EH (cell line): Measurements from ENCODE around the gene ITLN2.
"Not testable (repeated sequence)": the region's sequence is repeated elsewhere in the genome, so short reads cannot be mapped to it uniquely, and the experiment has no call there.

ENCODE experiments used
- DNase-seq: peaks from one replicate; pipeline ENCODE4 v3.0.0-alpha.2; 2015; ENCODE audit warnings: low read depth

The ITLN2 gene

DNA sequence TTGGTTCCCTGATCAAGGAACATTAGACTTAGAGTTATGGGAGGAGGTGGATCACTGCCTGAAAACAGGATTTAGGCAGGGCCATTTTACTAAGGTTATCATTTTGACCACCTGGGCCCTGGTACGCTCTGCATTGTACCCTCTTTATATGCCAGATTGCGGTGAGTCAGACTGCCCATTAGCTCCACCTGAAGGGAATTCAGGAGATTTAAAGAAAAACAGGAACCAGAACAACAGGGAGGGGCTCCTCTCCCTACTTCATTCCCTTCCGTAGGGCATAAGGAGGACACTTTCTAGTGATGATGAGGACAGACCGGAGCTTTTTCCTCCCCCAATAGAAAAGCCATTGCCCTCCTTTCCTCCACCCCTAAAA lies 49.0 kb downstream of the ITLN2 start:
- no peak for DNase-seq

DNA sequence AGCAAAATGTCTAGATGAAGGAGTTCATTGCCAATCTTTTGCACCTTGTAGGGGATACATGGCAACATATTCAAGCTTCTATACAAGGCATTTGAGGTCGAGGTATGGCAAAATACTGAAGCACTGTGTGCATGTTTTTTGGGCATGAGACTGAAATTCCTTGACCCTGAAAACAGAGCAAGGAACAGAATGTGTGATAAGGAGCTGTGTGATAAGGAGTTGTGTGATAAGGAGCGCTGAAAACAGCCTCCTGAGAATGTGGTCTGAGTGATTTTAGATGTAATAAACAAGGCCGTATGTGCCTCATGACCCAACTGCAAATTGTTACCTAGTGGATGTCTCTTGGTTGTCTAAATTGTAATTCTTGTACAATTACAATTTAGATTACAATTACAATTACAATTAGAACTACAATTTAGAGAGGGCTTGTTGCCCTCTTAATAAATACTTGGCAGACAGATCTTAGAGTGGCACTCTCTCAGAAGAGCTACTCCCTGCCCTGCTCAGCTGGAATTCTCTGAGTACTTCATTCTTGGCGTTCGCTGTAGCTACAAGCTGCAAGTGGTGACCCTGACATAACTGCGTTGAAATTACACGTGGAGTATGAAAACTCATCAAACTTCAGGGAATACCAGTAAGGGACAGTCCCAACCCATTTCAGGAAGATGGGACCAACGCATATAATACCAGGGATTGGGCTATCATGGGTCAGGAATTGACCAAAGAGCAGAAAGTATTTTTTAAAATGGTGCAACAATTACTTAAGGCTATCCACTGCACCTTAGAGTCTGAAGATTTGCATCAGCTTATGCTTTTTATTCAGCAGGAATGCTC lies 49.6 kb downstream of the ITLN2 start:
- no peak for DNase-seq

DNA sequence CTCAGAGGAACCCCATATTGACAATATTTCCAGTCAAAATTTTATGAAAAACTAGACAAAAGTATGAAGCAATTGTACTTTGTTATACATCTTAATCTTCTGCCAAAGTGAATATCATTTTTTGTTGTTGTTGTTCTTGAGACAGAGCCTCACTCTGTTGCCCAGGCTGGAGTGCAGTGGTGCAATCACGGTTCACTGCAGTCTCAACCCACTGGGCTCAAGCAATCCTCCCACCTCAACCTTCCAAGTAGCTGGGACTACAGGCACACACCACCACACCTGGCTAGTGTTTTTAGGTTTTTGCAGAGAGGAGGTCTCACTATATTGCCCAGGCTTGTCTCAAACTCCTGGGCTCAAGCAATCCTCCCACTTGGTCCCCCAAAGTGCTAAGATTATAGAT lies 52.4 kb downstream of the ITLN2 start:
- DNase-seq, result not testable (repeated sequence)

DNA sequence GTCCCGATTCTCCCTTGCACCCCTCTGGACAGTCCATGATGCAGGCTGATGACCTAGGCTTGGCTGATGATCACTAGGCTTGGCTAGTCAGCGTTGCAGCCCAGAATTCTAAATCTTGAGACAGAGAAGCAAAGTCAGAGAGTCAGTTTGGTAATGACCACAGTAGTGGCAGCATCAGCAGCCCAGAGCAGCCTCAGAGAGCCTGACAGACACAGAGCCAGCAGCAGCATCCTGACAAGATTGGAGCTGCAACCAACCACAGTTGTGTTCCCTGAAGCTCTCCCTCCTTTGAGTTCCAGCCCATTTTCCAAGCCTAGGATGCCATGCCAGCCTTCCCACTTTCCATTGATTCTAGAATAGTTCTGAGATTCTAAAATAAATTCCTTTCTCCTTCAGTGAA lies 52.8 kb downstream of the ITLN2 start:
- DNase-seq, result no peak

DNA sequence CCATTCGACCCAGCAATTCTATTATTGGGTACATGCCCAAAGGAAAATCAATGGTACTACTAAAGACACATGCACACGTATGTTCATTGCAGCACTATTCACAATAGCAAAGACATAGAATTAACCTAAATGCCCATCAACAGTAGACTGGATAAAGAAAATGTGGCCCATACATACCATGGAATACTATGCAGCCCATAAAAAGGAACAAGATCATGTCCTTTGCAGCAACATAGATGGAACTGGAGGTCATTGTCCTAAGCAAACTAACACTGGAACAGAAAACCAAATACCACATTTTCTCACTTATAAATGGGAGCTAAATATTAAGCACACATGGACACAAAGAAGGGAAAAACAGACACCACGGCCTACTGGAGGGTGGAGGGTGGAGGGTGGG lies 53.9 kb downstream of the ITLN2 start:
- not testable (repeated sequence) for DNase-seq
